GM18861 (cell line): ENCODE results near the gene ZBTB21.
"Not testable (repeated sequence)": the region's sequence is repeated elsewhere in the genome, so short reads cannot be mapped to it uniquely, and the experiment has no call there.

ENCODE experiments used
- ATAC-seq: cut with Tn5 transposase; IDR thresholded peaks from one replicate; pipeline ENCODE4 v1.9.1; 2021; ENCODE audit not compliant: unreplicated experiment

Gene ZBTB21

GRCh38 chr21:41971891-41972290 lies 38.3 kb downstream of the ZBTB21 start:
- no peak for ATAC-seq

- no peak for ATAC-seq
These were observed 39.2 kb downstream of the ZBTB21 start for GRCh38 chr21:41970751-41971653.

- ATAC-seq: no peak
These were observed 40.1 kb downstream of the ZBTB21 start for GRCh38 chr21:41970106-41970391.

GRCh38 chr21:41967708-41968107 lies 42.5 kb downstream of the ZBTB21 start:
- no peak for ATAC-seq

GRCh38 chr21:41966872-41967621 lies 43.1 kb downstream of the ZBTB21 start:
- ATAC-seq: no peak

- ATAC-seq: no peak
These were observed 43.9 kb downstream of the ZBTB21 start for GRCh38 chr21:41966041-41966833.

- ATAC-seq: no peak
These were observed 44.6 kb downstream of the ZBTB21 start for GRCh38 chr21:41965461-41966013.

- no peak for ATAC-seq
These were observed 45.1 kb downstream of the ZBTB21 start for GRCh38 chr21:41965045-41965444.

- no peak for ATAC-seq
These were observed 46.0 kb downstream of the ZBTB21 start for GRCh38 chr21:41964171-41964570.

GRCh38 chr21:41962425-41962966 lies 47.7 kb downstream of the ZBTB21 start:
- no peak for ATAC-seq

- no peak for ATAC-seq
These were observed 48.4 kb downstream of the ZBTB21 start for GRCh38 chr21:41961753-41962152.

GRCh38 chr21:41961282-41961701 lies 48.9 kb downstream of the ZBTB21 start:
- ATAC-seq: no peak

- no peak for ATAC-seq
These were observed 49.8 kb downstream of the ZBTB21 start for GRCh38 chr21:41960386-41960785.

- not testable (repeated sequence) for ATAC-seq
These were observed 50.5 kb downstream of the ZBTB21 start for GRCh38 chr21:41959697-41960096.

- no peak for ATAC-seq
These were observed 51.1 kb downstream of the ZBTB21 start for GRCh38 chr21:41958886-41959563.

- no peak for ATAC-seq
These were observed 52.0 kb downstream of the ZBTB21 start for GRCh38 chr21:41957991-41958766.

- ATAC-seq: no peak
These were observed 53.0 kb downstream of the ZBTB21 start for GRCh38 chr21:41956926-41957729.

GRCh38 chr21:41955516-41955915 lies 54.6 kb downstream of the ZBTB21 start:
- no peak for ATAC-seq
